ENCODE data around the gene PSPN. TPM values are rescaled to one million over a fixed set of nuclear protein-coding genes. Genes with fewer than 3 reads are reported as not detected.
A peak's percentile ranks its signal among the peaks of the same experiment; 100 is the strongest.

The PSPN gene
- total and polyA plus RNA-seq, 9 of the 15 experiments (the other 6 are each of a cell fraction or from before 2014, with no cell fraction given), result 0.21 to 1.1 (median 0.58) TPM

DNA sequence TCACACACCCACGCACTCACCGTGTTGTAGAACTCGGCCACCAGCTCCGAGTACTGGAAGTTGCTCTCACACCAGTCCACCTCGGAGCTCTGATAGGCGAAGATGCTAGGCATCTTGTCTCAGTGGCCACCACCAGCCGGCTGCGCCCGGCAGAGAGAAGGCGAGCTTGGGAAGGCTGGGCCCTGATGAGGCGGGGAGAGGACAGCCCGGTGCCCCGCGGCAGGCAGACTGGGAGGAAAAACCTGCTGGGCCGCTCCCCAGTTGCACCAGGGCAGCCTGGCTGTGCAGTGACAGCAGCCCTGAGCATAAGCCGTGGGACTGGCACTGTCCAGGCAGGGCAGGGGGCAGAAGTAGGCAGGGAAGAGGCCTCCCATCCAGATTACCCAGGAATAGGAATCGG lies 42.3 kb downstream of the PSPN start, which contains the start of gene ACER1:
ACER1 (minus strand) TSS at position 174 of the 400 bp plus-strand sequence; CDS start at position 113, 61 bp downstream.
- H3K27ac ChIP-seq (ENCODE audit: extremely low read depth, low read depth, low read length), result no peak within 1 kb of the TSS
- DNase-seq (ENCODE audit: extremely low read depth in 1 of 4, low spot score in 3 of 4) (no peak), FAIRE-seq (no peak), ATAC-seq (no peak)
- peaks cover 0 to 37% of the 10 kb centered on the region in 2 experiments for H3K27me3 ChIP-seq (ENCODE audit: control insufficient read depth in 2 of 2, insufficient read depth in 2 of 2, low read length in 2 of 2)
- in situ Hi-C loops (cut with MboI), result no loop called here
- intact Hi-C loops (cut with micrococcal nuclease), result no loop called here
- no peaks in the 10 kb centered on the region for H3K9me1 ChIP-seq (ENCODE audit: control insufficient read depth, insufficient read depth, low read length)
- H3K4me2 ChIP-seq (ENCODE audit: insufficient read depth, low read length), result no peak within 1 kb of the TSS
- BruUV-seq (replicated peaks), result no TSS peak
- H3K79me2 ChIP-seq (ENCODE audit: control insufficient read depth, insufficient read depth, low read length), result no peaks in the 10 kb centered on the region
- peak within 1 kb of the TSS in 1 of 2 experiments; percentile 26; a peak in 1 of 4 replicates for H3K9ac ChIP-seq (ENCODE audit: insufficient read depth in 1 of 2, low read depth in 2 of 2, low read length in 2 of 2)
- H3K36me3 ChIP-seq (ENCODE audit: control insufficient read depth, insufficient read depth, low read length), result no peaks in the 10 kb centered on the region
- H2AFZ ChIP-seq (ENCODE audit: low read depth, low read length), result no peak within 1 kb of the TSS
- ChIA-PET CTCF (ENCODE audit: low intra/inter-chr PET ratio) (no interaction called here), POLR2A (no interaction called here)
- H3K4me3 ChIP-seq, result no peak within 1 kb of the TSS
- H3K4me1 ChIP-seq (replicated peaks in 1 of 2; ENCODE audit: control insufficient read depth in 2 of 2, insufficient read depth in 2 of 2, low read length in 2 of 2), result peaks cover 0 to 5% of the 10 kb centered on the region in 2 experiments; a peak in 2 of 5 replicates
- no peaks in the 10 kb centered on the region; the same call in 1 of the 2 replicates for H3K9me3 ChIP-seq (replicated peaks; ENCODE audit: control insufficient read depth, insufficient read depth, low read depth, low read length)
- TF ChIP-seq TRIM24 (IDR thresholded peaks at IDR 0.05) (no peak), EGR1 (conservative IDR thresholded peaks at IDR 0.05) (peak; percentile 67)
- no peaks in the 10 kb centered on the region; the same call in 1 of the 2 replicates for H4K20me1 ChIP-seq (replicated peaks; ENCODE audit: control insufficient read depth, insufficient read depth, low read length)
- 21% methylated on average over 11 of the region's 17 CpGs for WGBS (ENCODE audit: insufficient coverage, low coverage, missing lambda C conversion rate)

DNA sequence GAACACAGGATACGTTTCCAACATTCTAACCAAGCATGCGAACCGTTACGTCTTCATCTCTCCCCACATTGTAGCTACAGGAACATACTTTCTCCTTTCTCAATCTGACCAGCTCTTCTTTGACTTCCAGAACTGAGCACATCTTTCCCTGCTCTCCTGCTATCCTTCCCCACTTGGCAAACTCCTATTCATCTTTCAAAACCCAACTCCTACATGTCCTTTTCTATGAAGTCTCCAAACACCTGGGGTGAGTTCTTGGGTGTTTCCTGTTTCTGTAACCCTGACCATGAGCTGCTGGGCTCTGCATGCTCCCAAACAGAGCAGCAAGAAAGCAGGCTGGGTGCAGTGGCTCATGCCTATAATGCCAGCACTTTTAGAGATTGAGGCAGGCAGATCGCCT lies 48.9 kb downstream of the PSPN start:
- no peak for TF ChIP-seq HNRNPLL (IDR thresholded peaks at IDR 0.05; ENCODE audit: low read depth, low read length, poor library complexity, severe bottlenecking)
- TF ChIP-seq SMAD1 (IDR thresholded peaks at IDR 0.05; ENCODE audit: low read depth, low read length, partially characterized antibody), result no peak
- Histone ChIP-seq H3K27ac (ENCODE audit: extremely low read depth, low read depth, low read length) (no peak overlapping the region), H3K9me1 (ENCODE audit: control insufficient read depth, insufficient read depth, low read length) (no peaks in the 10 kb centered on the region), H3K9me3 (replicated peaks; ENCODE audit: control insufficient read depth, insufficient read depth, low read depth, low read length) (0 out of 2 replicates have a peak, but pooled peaks cover 4% of the 10 kb centered on the region), H4K20me1 (replicated peaks; ENCODE audit: control insufficient read depth, insufficient read depth, low read length) (no peaks in the 10 kb centered on the region), H3K36me3 (ENCODE audit: control insufficient read depth, insufficient read depth, low read length) (no peaks in the 10 kb centered on the region), H3K9ac (ENCODE audit: insufficient read depth in 1 of 2, low read depth in 2 of 2, low read length in 2 of 2) (no peak overlapping the region), H3K4me3 (no peak overlapping the region), H3K27me3 (ENCODE audit: control insufficient read depth in 2 of 2, insufficient read depth in 2 of 2, low read length in 2 of 2) (peaks cover 12 to 38% of the 10 kb centered on the region in 2 experiments), H2AFZ (ENCODE audit: low read depth, low read length) (no peak overlapping the region), H3K4me1 (replicated peaks in 1 of 2; ENCODE audit: control insufficient read depth in 2 of 2, insufficient read depth in 2 of 2, low read length in 2 of 2) (no peaks in the 10 kb centered on the region), H3K4me2 (ENCODE audit: insufficient read depth, low read length) (no peak overlapping the region), H3K79me2 (ENCODE audit: control insufficient read depth, insufficient read depth, low read length) (no peaks in the 10 kb centered on the region)
- DNase-seq (ENCODE audit: extremely low read depth in 1 of 4, low spot score in 3 of 4) (no peak), FAIRE-seq (peak; percentile 11), ATAC-seq (no peak)
- ChIA-PET CTCF (ENCODE audit: low intra/inter-chr PET ratio) (no interaction called here), POLR2A (interaction anchor here (1.0 kb wide), 1 partner anchor 46 kb away, joined by 3 read pairs; the partner anchor contains the start of gene ALKBH7)
- in situ Hi-C loops (cut with MboI) (no loop called here), intact Hi-C loops (cut with micrococcal nuclease) (no loop called here)
- WGBS (ENCODE audit: insufficient coverage, low coverage, missing lambda C conversion rate), result 0% methylated on average over 5 of the region's 5 CpGs
- no TSS peak for BruUV-seq (replicated peaks)
